CD14-positive monocyte (primary cell): ENCODE results near the gene FBXL2. TPM values are rescaled to one million over a fixed set of nuclear protein-coding genes. Genes with fewer than 3 reads are reported as not detected.

Experiments used
- DNase-seq, 3 donors: peaks; one replicate each; pipeline ENCODE4 v3.0.0-alpha.2; 2011 to 2022
- H2AFZ ChIP-seq: 2 replicates; pipeline ENCODE4 v1.6.0; 2012; ENCODE audit warnings: mild to moderate bottlenecking, low read depth, low read length, inconsistent platforms; ENCODE audit not compliant: insufficient read depth, poor library complexity, severe bottlenecking
- H3K27ac ChIP-seq, 2 donors: 1 replicate in 1 of 2; 2 replicates in 1 of 2; pipeline ENCODE4 v1.5.1; 2012 to 2013; ENCODE audit warnings: low read length in 2 of 2, control low read depth in 1 of 2, inconsistent platforms in 1 of 2, low read depth in 1 of 2, mild to moderate bottlenecking in 1 of 2
- H3K27me3 ChIP-seq, 2 donors: one replicate each; pipeline versions ENCODE4 v1.6.0 to v1.6.1; 2011 to 2013; ENCODE audit warnings: low read length in 2 of 2; ENCODE audit not compliant: control insufficient read depth in 2 of 2, insufficient read depth in 2 of 2
- H3K36me3 ChIP-seq, 2 donors: replicated peaks in 1 of 2; 1 replicate in 1 of 2; 2 replicates in 1 of 2; pipeline versions ENCODE4 v1.5.1 to v1.6.1; 2012 to 2013; ENCODE audit warnings: low read length in 2 of 2, control low read depth in 1 of 2, inconsistent platforms in 1 of 2, mild to moderate bottlenecking in 1 of 2; ENCODE audit not compliant: insufficient read depth in 2 of 2, control insufficient read depth in 1 of 2
- H3K4me1 ChIP-seq, 2 donors: 1 replicate in 1 of 2; 2 replicates in 1 of 2; pipeline versions ENCODE4 v1.5.1 to v1.6.1; 2012 to 2013; ENCODE audit warnings: low read length in 2 of 2, control low read depth in 1 of 2, inconsistent platforms in 1 of 2, mild to moderate bottlenecking in 1 of 2, moderate library complexity in 1 of 2; ENCODE audit not compliant: insufficient read depth in 2 of 2, control insufficient read depth in 1 of 2
- H3K4me2 ChIP-seq: replicated peaks from 2 replicates; pipeline ENCODE3; 2012; ENCODE audit warnings: low read length, moderate library complexity, mild to moderate bottlenecking; ENCODE audit not compliant: poor library complexity, severe bottlenecking; ENCODE audit errors: extremely low read depth
- H3K4me3 ChIP-seq, 3 experiments: fragments of 200-600 bp in 1 of 3; sonication (generic) in 1 of 3; replicated peaks in 1 of 3; 1 replicate in 2 of 3; 2 replicates in 1 of 3; pipeline ENCODE4 v1.5.1; 2011 to 2013; ENCODE audit warnings: low read length in 3 of 3, mild to moderate bottlenecking in 3 of 3, control low read depth in 2 of 3, low read depth in 2 of 3, inconsistent platforms in 1 of 3, moderate library complexity in 1 of 3
- H3K79me2 ChIP-seq: 2 replicates; pipeline ENCODE4 v1.6.0; 2012; ENCODE audit warnings: mild to moderate bottlenecking, control low read depth, inconsistent platforms, low read length, moderate library complexity; ENCODE audit not compliant: insufficient read depth
- H3K9ac ChIP-seq: 2 replicates; pipeline ENCODE4 v1.6.0; 2017; ENCODE audit warnings: low read length, mild to moderate bottlenecking; ENCODE audit not compliant: insufficient read depth, poor library complexity, severe bottlenecking
- H3K9me3 ChIP-seq, 2 donors: replicated peaks in 1 of 2; 1 replicate in 1 of 2; 2 replicates in 1 of 2; pipeline versions ENCODE4 v1.5.1 to v1.6.1; 2012 to 2013; ENCODE audit warnings: low read length in 2 of 2, control low read depth in 1 of 2; ENCODE audit not compliant: control insufficient read depth in 1 of 2, insufficient read depth in 1 of 2
- H4K20me1 ChIP-seq: 2 replicates; pipeline ENCODE4 v1.6.0; 2012; ENCODE audit warnings: mild to moderate bottlenecking, low read length, control low read depth, moderate library complexity; ENCODE audit not compliant: insufficient read depth
- H3K27ac Mint-ChIP-seq, 7 donors: one replicate each; pipeline ENCODE4 v1.8.0; 2020; ENCODE audit warnings: mild to moderate bottlenecking in 7 of 7, mixed read lengths in 7 of 7, moderate library complexity in 6 of 7, inconsistent platforms in 2 of 7
- H3K27me3 Mint-ChIP-seq, 3 donors: one replicate each; pipeline ENCODE4 v1.8.0; 2021 to 2022; ENCODE audit warnings: low read depth in 3 of 3, mild to moderate bottlenecking in 3 of 3, mixed read lengths in 3 of 3, moderate library complexity in 3 of 3, inconsistent platforms in 1 of 3
- H3K36me3 Mint-ChIP-seq, 2 donors: one replicate each; pipeline ENCODE4 v1.8.0; 2020; ENCODE audit warnings: mixed read lengths in 2 of 2, inconsistent platforms in 1 of 2, mild to moderate bottlenecking in 1 of 2
- H3K4me1 Mint-ChIP-seq: one replicate; pipeline ENCODE4 v1.8.0; 2020; ENCODE audit warnings: mild to moderate bottlenecking, mixed read lengths
- H3K4me3 Mint-ChIP-seq, 2 donors: one replicate each; pipeline ENCODE4 v1.8.0; 2020; ENCODE audit warnings: mild to moderate bottlenecking in 2 of 2, mixed read lengths in 2 of 2, moderate library complexity in 1 of 2
- H3K9me3 Mint-ChIP-seq, 7 donors: one replicate each; pipeline ENCODE4 v1.8.0; 2020 to 2022; ENCODE audit warnings: mixed read lengths in 7 of 7, mild to moderate bottlenecking in 6 of 7, moderate library complexity in 6 of 7, inconsistent platforms in 2 of 7
- CTCF ChIP-seq: fragments of 200-600 bp; IDR thresholded peaks from one replicate; pipeline ENCODE4 v1.8.0; 2022; ENCODE audit warnings: antibody characterized with exemption, mild to moderate bottlenecking
- WGBS: methylation state at CpG from one replicate; pipeline ENCODE4 v1.1.5; 2013; ENCODE audit warnings: missing lambda C conversion rate; ENCODE audit not compliant: insufficient coverage; 5-methylcytosine and 5-hydroxymethylcytosine counted together
- intact Hi-C, 2 donors: fragments of 100-400 bp; cut with micrococcal nuclease; formaldehyde crosslinking; loops; one replicate each; pipeline versions ENCODE4 v1.15.0 to v1.15.1; 2023
- polyA plus RNA-seq, 3 donors: library from polyadenylated mRNA; depleted of rRNA in 1 of 3; unstranded in 2 of 3; stranded (reverse) in 1 of 3; fragments of 300-500 nt in 2 of 3; fragments of >200 nt in 1 of 3; fragmentation: Illumina TruSeq in 2 of 3; gene quantifications; 1 replicate in 2 of 3; 2 replicates in 1 of 3; pipeline ENCODE4 v1.2.3, GENCODE V29; 2012 to 2021

FBXL2 gene
- polyA plus RNA-seq, 3 donors = not detected

GRCh38 chr3:33398410-33398809, 121.2 kb downstream of the FBXL2 start:
- intact Hi-C loops = no loop called here
- Mint-ChIP-seq H3K9me3 (no peaks in the 10 kb centered on the region), H3K27me3 (no peaks in the 10 kb centered on the region), H3K4me3 (no peak overlapping the region), H3K36me3 (peaks cover 85 to 94% of the 10 kb centered on the region in 2 donors), H3K4me1 (peaks cover 19% of the 10 kb centered on the region), H3K27ac (peak overlapping the region in 2 of 7 donors; percentile 28 to 60)
- Histone ChIP-seq H3K27ac (no peak overlapping the region), H2AFZ (no peak overlapping the region), H4K20me1 (peaks cover 20% of the 10 kb centered on the region), H3K27me3 (no peaks in the 10 kb centered on the region), H3K36me3 (peaks cover 89 to 98% of the 10 kb centered on the region in 2 donors), H3K4me2 (no peak overlapping the region), H3K4me3 (no peak overlapping the region), H3K9me3 (no peaks in the 10 kb centered on the region), H3K79me2 (peaks cover 13% of the 10 kb centered on the region), H3K9ac (no peak overlapping the region), H3K4me1 (peaks cover 9 to 17% of the 10 kb centered on the region in 2 donors)
- no peak for TF ChIP-seq CTCF
- DNase-seq = no peak
- 100% methylated on average over 1 of the region's 5 CpGs for WGBS

- intact Hi-C loops = loop anchor here in 1 of 2 donors (5.0 kb wide), 1 partner anchor 41 kb away; the partner anchor contains the start of gene UBP1
- 100% methylated on average over 1 of the region's 2 CpGs for WGBS
- Mint-ChIP-seq H3K36me3 (peaks cover 65 to 95% of the 10 kb centered on the region in 2 donors), H3K4me1 (peaks cover 19% of the 10 kb centered on the region), H3K9me3 (peaks cover 0 to 1% (median 0%) of the 10 kb centered on the region in 7 donors), H3K4me3 (no peak overlapping the region), H3K27me3 (no peaks in the 10 kb centered on the region), H3K27ac (peak overlapping the region in 5 of 7 donors; percentile 45 to 74 (median 48))
- Histone ChIP-seq H3K9ac (no peak overlapping the region), H3K36me3 (peaks cover 71 to 97% of the 10 kb centered on the region in 2 donors), H3K79me2 (peaks cover 31% of the 10 kb centered on the region), H3K4me1 (peaks cover 9 to 17% of the 10 kb centered on the region in 2 donors), H3K4me2 (no peak overlapping the region), H3K4me3 (no peak overlapping the region), H3K27me3 (no peaks in the 10 kb centered on the region), H3K27ac (peak overlapping the region in 1 of 2 donors; percentile 66), H2AFZ (no peak overlapping the region), H3K9me3 (no peaks in the 10 kb centered on the region), H4K20me1 (peaks cover 24% of the 10 kb centered on the region)
- TF ChIP-seq CTCF = no peak
- DNase-seq = no peak
Observed at GRCh38 chr3:33401781-33402180, 124.5 kb downstream of the FBXL2 start.
